Hepatocyte (in vitro differentiated cells): ENCODE data around the gene CFC1B. TPM values are rescaled to one million over a fixed set of nuclear protein-coding genes. Genes with fewer than 3 reads are reported as not detected.
"Not testable (repeated sequence)": the region's sequence is repeated elsewhere in the genome, so short reads cannot be mapped to it uniquely, and the experiment has no call there.

ENCODE experiments used
- DNase-seq: peaks from one replicate; pipeline ENCODE4 v3.0.0-alpha.2; 2016; ENCODE audit warnings: low spot score
- H2AFZ ChIP-seq: fragments of 200-600 bp; sonication (generic); 2 replicates; pipeline ENCODE4 v1.6.0; 2016; ENCODE audit warnings: antibody characterized with exemption, mild to moderate bottlenecking
- H3K27ac ChIP-seq: fragments of 200-600 bp; sonication (generic); 2 replicates; pipeline ENCODE4 v1.5.1; 2016; ENCODE audit warnings: mild to moderate bottlenecking
- H3K27me3 ChIP-seq: fragments of 200-600 bp; sonication (generic); 2 replicates; pipeline ENCODE4 v1.6.1; 2016
- H3K36me3 ChIP-seq: fragments of 200-600 bp; sonication (generic); replicated peaks from 2 replicates; pipeline ENCODE4 v1.5.1; 2016; ENCODE audit warnings: low read depth; ENCODE audit not compliant: insufficient read depth
- H3K4me1 ChIP-seq: fragments of 200-600 bp; sonication (generic); 2 replicates; pipeline ENCODE4 v1.5.1; 2016; ENCODE audit warnings: mild to moderate bottlenecking, moderate library complexity; ENCODE audit not compliant: insufficient read depth
- H3K4me2 ChIP-seq: fragments of 200-600 bp; sonication (generic); 2 replicates; pipeline ENCODE4 v1.6.0; 2016
- H3K4me3 ChIP-seq: fragments of 200-600 bp; sonication (generic); 2 replicates; pipeline ENCODE4 v1.5.1; 2016; ENCODE audit warnings: mild to moderate bottlenecking
- H3K79me2 ChIP-seq: fragments of 200-600 bp; sonication (generic); 2 replicates; pipeline ENCODE4 v1.6.0; 2017; ENCODE audit warnings: mild to moderate bottlenecking
- H3K9me2 ChIP-seq: fragments of 200-600 bp; sonication (generic); replicated peaks from 2 replicates; pipeline ENCODE4 v1.6.0; 2017; ENCODE audit warnings: mild to moderate bottlenecking; ENCODE audit not compliant: insufficient read depth
- H3K9me3 ChIP-seq: fragments of 200-600 bp; sonication (generic); 2 replicates; pipeline ENCODE4 v1.5.1; 2016; ENCODE audit warnings: low read depth, mild to moderate bottlenecking
- H4K20me1 ChIP-seq: fragments of 200-600 bp; sonication (generic); 2 replicates; pipeline ENCODE4 v1.6.0; 2016; ENCODE audit warnings: mild to moderate bottlenecking; ENCODE audit not compliant: insufficient read depth, poor library complexity, severe bottlenecking
- WGBS: methylation state at CpG from one replicate; pipeline ENCODE4 v1.1.6; 2016; ENCODE audit warnings: low lambda C conversion rate; ENCODE audit errors: missing lambda C conversion rate; 5-methylcytosine and 5-hydroxymethylcytosine counted together
- polyA plus RNA-seq: library from polyadenylated mRNA; unstranded; fragments of >200 nt; fragmentation: Nextera tagmentation; extraction: Ambion mirVana; gene quantifications from 2 replicates; pipeline ENCODE4 v1.2.1, GENCODE V29; 2016
- total RNA-seq: library from RNA; depleted of rRNA; stranded (reverse); fragments of >200 nt; gene quantifications from 2 replicates; pipeline ENCODE4 v1.2.3, GENCODE V29; 2014

The CFC1B gene
- total and polyA plus RNA-seq, 2 experiments from 2014 or later = not detected

DNA sequence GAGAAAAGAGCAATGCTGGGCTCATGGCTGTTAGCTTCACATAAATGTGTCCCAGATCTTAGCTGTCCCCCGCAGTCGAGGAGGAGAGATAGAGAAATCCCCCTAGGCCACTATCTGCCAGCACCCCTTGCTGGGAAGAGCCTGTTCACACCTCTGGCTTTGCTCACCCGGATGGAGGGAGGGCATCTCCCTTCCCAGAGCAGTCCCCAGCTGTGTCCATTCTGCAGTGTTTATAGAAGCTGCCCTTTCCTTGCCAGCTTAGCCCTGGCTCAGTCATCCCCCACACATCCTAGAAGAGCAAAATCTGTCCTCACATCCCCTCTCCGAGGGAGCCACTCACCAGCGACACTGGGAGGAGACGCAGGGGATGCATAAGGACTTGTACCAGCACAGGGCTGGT lies 8.5 kb downstream of the CFC1B start:
- H2AFZ ChIP-seq, H3K79me2 ChIP-seq, H3K4me3 ChIP-seq, H3K27ac ChIP-seq, H3K9me3 ChIP-seq, H4K20me1 ChIP-seq, H3K36me3 ChIP-seq, DNase-seq, H3K27me3 ChIP-seq, H3K9me2 ChIP-seq, H3K4me2 ChIP-seq, H3K4me1 ChIP-seq: not testable (repeated sequence)
- no CpG with 5 or more reads among the region's 6 CpGs for WGBS

DNA sequence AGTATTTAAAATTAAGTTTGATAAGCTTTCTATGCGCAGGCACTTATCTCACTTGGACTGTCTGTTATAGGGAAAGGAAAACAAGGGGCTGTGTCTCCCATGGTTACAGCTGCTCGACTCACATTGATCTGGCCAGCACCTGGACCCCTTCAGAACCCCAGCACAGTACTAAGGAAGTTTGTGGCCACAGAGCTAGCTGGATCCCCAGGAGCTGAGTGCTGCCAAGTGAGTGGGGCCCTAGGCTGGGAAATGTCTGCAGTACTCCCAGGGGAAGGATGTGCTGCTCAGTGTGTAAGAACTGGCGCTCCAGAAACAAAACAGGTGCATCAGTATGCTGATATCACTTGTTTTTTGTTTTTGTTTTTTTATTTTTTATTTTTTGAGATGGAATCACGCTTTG lies 9.2 kb downstream of the CFC1B start:
- H3K4me3 ChIP-seq, H3K27me3 ChIP-seq, H2AFZ ChIP-seq, H3K9me2 ChIP-seq, H3K4me2 ChIP-seq, H3K9me3 ChIP-seq, H4K20me1 ChIP-seq, DNase-seq, H3K36me3 ChIP-seq, H3K4me1 ChIP-seq, H3K27ac ChIP-seq, H3K79me2 ChIP-seq: not testable (repeated sequence)
- WGBS = no CpG with 5 or more reads among the region's 4 CpGs

DNA sequence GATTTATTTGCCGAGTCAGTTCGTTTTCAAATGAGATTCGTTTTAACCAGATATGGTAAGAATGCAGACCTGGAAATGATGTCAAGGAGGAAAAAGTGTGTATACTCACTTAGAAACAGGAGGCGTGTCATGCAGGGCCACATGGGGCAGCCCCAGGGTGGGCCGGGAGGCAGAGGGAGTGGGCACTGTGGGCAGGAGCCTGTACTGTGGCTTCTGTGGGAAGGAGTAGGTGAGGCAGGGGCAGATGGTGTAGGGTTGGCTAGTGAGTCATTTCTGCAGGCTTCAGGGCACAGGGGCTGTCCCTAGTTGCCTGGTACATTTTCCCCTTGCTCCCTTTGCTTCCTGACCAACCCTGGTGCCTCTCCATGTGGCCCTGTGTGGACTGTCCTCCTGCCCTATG lies 10.2 kb downstream of the CFC1B start:
- not testable (repeated sequence) for H3K4me2 ChIP-seq, H3K27me3 ChIP-seq, H2AFZ ChIP-seq, H3K79me2 ChIP-seq, H3K27ac ChIP-seq, H3K4me1 ChIP-seq, H3K9me3 ChIP-seq, DNase-seq, H3K9me2 ChIP-seq, H4K20me1 ChIP-seq, H3K36me3 ChIP-seq, H3K4me3 ChIP-seq
- no CpG with 5 or more reads among the region's 5 CpGs for WGBS

DNA sequence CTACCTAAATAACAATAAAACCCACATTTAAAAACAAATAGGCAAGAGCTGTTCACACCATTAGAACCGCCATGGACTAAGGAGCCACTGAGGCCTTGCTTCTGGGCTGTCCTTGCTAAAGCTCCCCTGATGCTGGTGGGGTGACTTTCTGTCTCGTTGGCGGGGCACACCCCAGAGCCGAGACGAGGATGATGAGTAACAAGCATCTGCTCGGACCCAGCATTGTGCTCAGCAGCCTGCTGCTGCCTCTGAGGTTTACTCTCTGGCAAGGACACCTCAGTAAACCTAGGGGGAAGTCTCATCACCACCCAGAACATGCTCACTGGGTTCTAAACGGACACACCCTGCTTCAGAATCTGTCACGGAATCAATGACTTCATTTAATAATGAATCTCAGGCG lies 10.7 kb downstream of the CFC1B start:
- H3K9me2 ChIP-seq, H3K9me3 ChIP-seq, DNase-seq, H3K79me2 ChIP-seq, H3K36me3 ChIP-seq, H3K4me3 ChIP-seq, H3K27ac ChIP-seq, H3K4me1 ChIP-seq, H3K4me2 ChIP-seq, H4K20me1 ChIP-seq, H2AFZ ChIP-seq, H3K27me3 ChIP-seq: not testable (repeated sequence)
- WGBS = no CpG with 5 or more reads among the region's 9 CpGs

DNA sequence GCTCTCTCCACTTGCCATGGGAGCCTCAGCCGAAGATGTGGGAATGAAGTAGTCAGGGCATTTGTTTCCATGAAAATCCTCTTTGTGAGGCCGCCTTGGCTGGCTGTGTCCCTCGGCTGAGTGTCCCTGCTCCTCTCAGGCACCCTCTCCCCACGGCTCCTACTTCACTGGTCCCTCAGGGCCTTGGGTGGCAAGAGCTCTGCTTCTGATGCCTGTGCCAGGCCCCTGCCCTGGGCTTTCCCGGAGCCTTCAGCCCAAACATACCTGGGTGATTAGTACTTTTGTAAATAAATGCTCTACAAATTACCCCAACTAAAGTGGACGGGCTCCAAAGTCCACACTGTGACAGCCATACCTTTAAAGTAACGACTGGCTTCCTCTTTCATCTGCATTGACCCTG lies 15.6 kb downstream of the CFC1B start:
- not testable (repeated sequence) for H3K27ac ChIP-seq, H3K36me3 ChIP-seq, DNase-seq, H3K4me1 ChIP-seq, H3K9me3 ChIP-seq, H3K79me2 ChIP-seq, H3K4me3 ChIP-seq, H3K4me2 ChIP-seq, H3K9me2 ChIP-seq, H3K27me3 ChIP-seq, H4K20me1 ChIP-seq, H2AFZ ChIP-seq
- WGBS = no CpG with 5 or more reads among the region's 7 CpGs

DNA sequence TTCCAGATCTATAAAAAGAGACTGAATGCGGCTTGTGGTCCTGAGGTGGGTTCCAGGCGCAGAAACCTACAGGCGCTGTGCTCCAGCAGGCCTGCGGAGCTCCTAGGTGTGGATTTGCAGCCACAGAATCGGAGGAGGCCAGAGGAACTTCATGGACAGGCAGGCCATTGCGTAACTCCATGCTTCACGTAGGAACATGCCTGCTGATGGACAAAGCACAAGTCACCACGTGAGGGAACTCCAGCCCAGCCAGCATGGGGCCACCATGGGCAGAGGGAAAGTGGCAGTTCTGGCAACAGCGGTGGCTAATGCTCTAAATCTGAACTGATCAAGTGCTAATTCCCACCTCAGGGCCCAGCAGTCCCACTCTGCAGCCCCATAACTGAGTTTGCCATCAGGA lies 17.2 kb downstream of the CFC1B start:
- not testable (repeated sequence) for H3K27ac ChIP-seq, H3K9me3 ChIP-seq, H3K4me2 ChIP-seq, DNase-seq, H3K4me3 ChIP-seq, H2AFZ ChIP-seq, H3K9me2 ChIP-seq, H3K79me2 ChIP-seq, H4K20me1 ChIP-seq, H3K36me3 ChIP-seq, H3K4me1 ChIP-seq, H3K27me3 ChIP-seq
- no CpG with 5 or more reads among the region's 9 CpGs for WGBS

DNA sequence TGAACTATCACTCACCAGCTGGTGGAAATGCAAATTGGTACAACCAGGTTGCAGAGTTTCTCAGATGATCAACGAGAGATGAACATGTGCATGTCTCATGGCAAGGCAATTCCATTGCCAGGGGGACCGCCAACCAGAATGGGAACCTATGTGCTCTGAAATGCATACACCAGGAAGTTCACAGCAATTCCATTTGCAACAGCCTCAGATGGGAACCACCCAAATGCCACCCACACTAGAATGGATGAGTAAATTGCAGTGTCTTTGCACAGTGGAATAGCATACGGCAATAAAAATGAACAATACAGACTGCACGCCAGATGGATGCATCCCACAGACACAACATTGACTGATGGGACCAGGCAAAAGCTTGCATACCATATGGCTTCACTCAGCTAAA lies 21.8 kb downstream of the CFC1B start:
- H3K4me3 ChIP-seq, H3K27me3 ChIP-seq, H3K9me2 ChIP-seq, H3K79me2 ChIP-seq, H4K20me1 ChIP-seq, H2AFZ ChIP-seq, H3K4me2 ChIP-seq, DNase-seq, H3K36me3 ChIP-seq, H3K4me1 ChIP-seq, H3K27ac ChIP-seq, H3K9me3 ChIP-seq: not testable (repeated sequence)
- WGBS = no CpG with 5 or more reads among the region's 4 CpGs

DNA sequence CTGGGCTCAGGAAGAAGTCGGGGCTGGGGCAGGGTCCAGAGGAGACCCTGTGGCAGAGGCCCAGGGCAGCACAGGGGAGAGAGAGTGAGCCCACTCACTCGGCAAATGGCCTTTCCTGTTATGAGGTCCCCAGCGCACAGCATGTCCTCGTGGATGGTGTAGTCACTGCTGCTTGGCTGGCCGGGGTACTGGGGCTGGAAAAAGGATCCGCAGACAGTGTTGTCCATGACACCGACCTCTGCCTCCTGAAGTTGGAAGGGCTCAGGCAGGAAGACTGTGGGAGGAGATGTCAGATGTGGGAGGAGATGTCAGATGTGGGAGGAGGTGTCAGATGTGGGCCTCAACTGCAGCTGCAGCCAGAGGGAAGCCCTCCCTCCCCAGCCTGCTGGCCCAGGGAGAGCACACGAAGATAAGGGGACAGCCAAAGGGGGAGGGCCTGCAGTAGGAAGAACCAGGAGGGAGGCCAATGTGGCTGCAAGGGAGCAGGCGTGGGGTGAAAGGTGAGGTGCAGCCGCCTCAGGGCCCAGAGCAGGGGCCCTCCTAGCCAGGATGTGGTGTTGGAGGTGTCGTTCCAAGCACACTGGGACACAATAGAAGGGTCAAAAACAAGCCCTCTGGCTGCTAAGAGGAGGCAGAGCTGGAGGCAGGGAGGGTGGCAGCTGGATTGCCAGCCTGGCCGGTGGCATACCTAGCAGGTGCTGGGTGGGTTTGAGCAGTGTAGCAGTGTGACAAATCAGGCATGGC lies 22.9 kb downstream of the CFC1B start:
- WGBS = no CpG with 5 or more reads among the region's 12 CpGs
- H3K27me3 ChIP-seq = not testable (repeated sequence)

DNA sequence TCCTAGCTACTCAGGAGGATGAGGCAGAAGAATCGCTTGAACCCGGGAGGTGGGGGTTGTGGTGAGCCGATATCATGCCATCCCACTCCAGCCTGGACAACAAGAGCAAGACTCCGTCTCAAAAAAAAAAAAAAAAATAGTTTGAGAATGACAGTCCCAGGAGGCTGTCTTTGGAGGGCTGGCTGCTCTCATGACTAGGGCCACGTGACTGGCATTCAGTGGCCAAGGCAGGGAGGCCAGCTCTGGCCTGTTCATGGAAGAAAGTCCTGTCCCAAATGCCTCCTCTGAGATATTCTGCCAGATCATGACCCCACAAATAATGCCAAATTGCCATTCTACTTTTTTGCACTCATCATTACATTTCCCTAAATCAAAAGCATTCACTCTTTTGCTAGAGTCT lies 24.0 kb downstream of the CFC1B start:
- no CpG with 5 or more reads among the region's 5 CpGs for WGBS
- H2AFZ ChIP-seq, H3K36me3 ChIP-seq, H4K20me1 ChIP-seq, H3K9me2 ChIP-seq, H3K27me3 ChIP-seq, DNase-seq, H3K4me2 ChIP-seq, H3K4me3 ChIP-seq, H3K4me1 ChIP-seq, H3K79me2 ChIP-seq, H3K27ac ChIP-seq, H3K9me3 ChIP-seq: not testable (repeated sequence)

More for the DNA sequence above, 22.9 kb downstream of the CFC1B start:
- not testable (repeated sequence) for DNase-seq, H3K4me3 ChIP-seq, H3K9me3 ChIP-seq, H2AFZ ChIP-seq, H3K79me2 ChIP-seq, H3K4me2 ChIP-seq, H3K36me3 ChIP-seq, H4K20me1 ChIP-seq, H3K27ac ChIP-seq, H3K4me1 ChIP-seq, H3K9me2 ChIP-seq
